Measurements from ENCODE around the gene GSTO2. TPM values are rescaled to one million over a fixed set of nuclear protein-coding genes. Genes with fewer than 3 reads are reported as not detected.

GSTO2 gene
- total and polyA plus RNA-seq, 10 of the 15 experiments (the other 5 are each of a cell fraction or from before 2014, with no cell fraction given) = 0.16 to 0.86 (median 0.46) TPM

GRCh38 chr10:104315486-104315921, 46.5 kb downstream of the GSTO2 start:
- Histone ChIP-seq H3K27me3 (replicated peaks in 1 of 2; ENCODE audit: control insufficient read depth in 2 of 2, insufficient read depth in 2 of 2, low read length in 1 of 2) (no peaks in the 10 kb centered on the region), H4K20me1 (ENCODE audit: control insufficient read depth, insufficient read depth) (peaks cover 5% of the 10 kb centered on the region; the same call in 1 of the 2 replicates), H3K4me3 (no peak overlapping the region), H3K4me2 (ENCODE audit: control insufficient read depth, insufficient read depth) (no peak overlapping the region), H3K36me3 (ENCODE audit: control insufficient read depth in 2 of 2, insufficient read depth in 2 of 2, low read length in 1 of 2) (peaks cover 14 to 42% of the 10 kb centered on the region in 2 experiments), H3K27ac (ENCODE audit: control insufficient read depth, insufficient read depth) (no peak overlapping the region), H3K79me2 (ENCODE audit: control insufficient read depth, insufficient read depth, low read length) (peaks cover 4% of the 10 kb centered on the region), H3K4me1 (ENCODE audit: control insufficient read depth, insufficient read depth, low read length) (peaks cover 10% of the 10 kb centered on the region), H2AFZ (ENCODE audit: control insufficient read depth, low read depth, low read length) (no peak overlapping the region), H3K9me3 (replicated peaks; ENCODE audit: control insufficient read depth, insufficient read depth, low read length) (no peaks in the 10 kb centered on the region), H3K9ac (ENCODE audit: control insufficient read depth, insufficient read depth, low read length) (no peak overlapping the region)
- intact Hi-C loops (cut with micrococcal nuclease; ENCODE audit: unreplicated experiment) = no loop called here
- no peak for TF ChIP-seq SUPT20H (IDR thresholded peaks at IDR 0.05; ENCODE audit: borderline replicate concordance, control insufficient read depth, low read depth, low read length)
- TF ChIP-seq NFYA (IDR thresholded peaks at IDR 0.05; ENCODE audit: borderline replicate concordance, low read depth, low read length) = no peak
- TF ChIP-seq MLLT1 (IDR thresholded peaks at IDR 0.05) = no peak
- POLR2A ChIA-PET = no interaction called here
- FAIRE-seq = no peak
- no TSS peak for BruUV-seq (replicated peaks)
- in situ Hi-C loops (cut with MboI) = no loop called here
- SMC1A ChIA-PET (ENCODE audit: uncharacterized antibody, unreplicated experiment) = interaction anchor here (1.1 kb wide), 1 partner anchor 9 kb away, joined by 4 read pairs; no protein-coding TSS in a partner anchor
- no peak for DNase-seq (ENCODE audit: low read depth, low spot score)
- no peak for ATAC-seq
- CTCF ChIA-PET = interaction anchor here (2.6 kb wide), 1 partner anchor 9 kb away, joined by 14 read pairs; no protein-coding TSS in a partner anchor
- RAD21 ChIA-PET (ENCODE audit: unreplicated experiment) = no interaction called here
- WGBS (ENCODE audit: insufficient coverage, insufficient replicate concordance, low lambda C conversion rate, missing lambda C conversion rate) = 95% methylated on average over 22 of the region's 22 CpGs

- peaks cover 10% of the 10 kb centered on the region for H3K4me1 ChIP-seq (ENCODE audit: control insufficient read depth, insufficient read depth, low read length)
- no TSS peak for BruUV-seq (replicated peaks)
- no peak overlapping the region for H2AFZ ChIP-seq (ENCODE audit: control insufficient read depth, low read depth, low read length)
- no peaks in the 10 kb centered on the region for H3K9me3 ChIP-seq (replicated peaks; ENCODE audit: control insufficient read depth, insufficient read depth, low read length)
- WGBS (ENCODE audit: insufficient coverage, insufficient replicate concordance, low lambda C conversion rate, missing lambda C conversion rate) = 89% methylated on average over 9 of the region's 9 CpGs
- FAIRE-seq (no peak), ATAC-seq (no peak), DNase-seq (ENCODE audit: low read depth, low spot score) (no peak)
- ChIA-PET CTCF (interaction anchor here (0.8 to 2.6 kb wide), 3 partner anchors 10 to 33 kb away, joined by 3 to 14 read pairs (median 8); no protein-coding TSS in a partner anchor), SMC1A (ENCODE audit: uncharacterized antibody, unreplicated experiment) (interaction anchor here (1.1 kb wide), 1 partner anchor 10 kb away, joined by 4 read pairs; no protein-coding TSS in a partner anchor), RAD21 (ENCODE audit: unreplicated experiment) (no interaction called here), POLR2A (no interaction called here)
- no peaks in the 10 kb centered on the region for H3K27me3 ChIP-seq (replicated peaks in 1 of 2; ENCODE audit: control insufficient read depth in 2 of 2, insufficient read depth in 2 of 2, low read length in 1 of 2)
- no peak overlapping the region for H3K4me2 ChIP-seq (ENCODE audit: control insufficient read depth, insufficient read depth)
- peaks cover 14 to 39% of the 10 kb centered on the region in 2 experiments for H3K36me3 ChIP-seq (ENCODE audit: control insufficient read depth in 2 of 2, insufficient read depth in 2 of 2, low read length in 1 of 2)
- in situ Hi-C loops (cut with MboI) = no loop called here
- H3K27ac ChIP-seq (ENCODE audit: control insufficient read depth, insufficient read depth) = no peak overlapping the region
- no peak overlapping the region for H3K4me3 ChIP-seq
- H3K9ac ChIP-seq (ENCODE audit: control insufficient read depth, insufficient read depth, low read length) = no peak overlapping the region
- intact Hi-C loops (cut with micrococcal nuclease; ENCODE audit: unreplicated experiment) = no loop called here
- H3K79me2 ChIP-seq (ENCODE audit: control insufficient read depth, insufficient read depth, low read length) = peaks cover 4% of the 10 kb centered on the region
- peaks cover 5% of the 10 kb centered on the region; the same call in 1 of the 2 replicates for H4K20me1 ChIP-seq (ENCODE audit: control insufficient read depth, insufficient read depth)
- TF ChIP-seq ZNF384 (IDR thresholded peaks at IDR 0.05; ENCODE audit: borderline replicate concordance, low read depth, low read length) (no peak), ZBTB40 (IDR thresholded peaks at IDR 0.05; ENCODE audit: borderline replicate concordance) (no peak)
These were observed 47.5 kb downstream of the GSTO2 start for GRCh38 chr10:104316321-104317099.

Data from GM12878 (cell line).